Stimulated activated CD8-positive, alpha-beta memory T cell treated with anti-CD3 and anti-CD28 coated beads, Interleukin-7, amount 100 ng/mL, for 4 hours (primary cell): Measurements from ENCODE around the gene COL5A1.

Experiments used
- DNase-seq, 2 donors: peaks; one replicate each; pipeline ENCODE4 v3.0.0-alpha.2; 2020; ENCODE audit warnings: low read depth in 2 of 2

COL5A1 gene

DNA sequence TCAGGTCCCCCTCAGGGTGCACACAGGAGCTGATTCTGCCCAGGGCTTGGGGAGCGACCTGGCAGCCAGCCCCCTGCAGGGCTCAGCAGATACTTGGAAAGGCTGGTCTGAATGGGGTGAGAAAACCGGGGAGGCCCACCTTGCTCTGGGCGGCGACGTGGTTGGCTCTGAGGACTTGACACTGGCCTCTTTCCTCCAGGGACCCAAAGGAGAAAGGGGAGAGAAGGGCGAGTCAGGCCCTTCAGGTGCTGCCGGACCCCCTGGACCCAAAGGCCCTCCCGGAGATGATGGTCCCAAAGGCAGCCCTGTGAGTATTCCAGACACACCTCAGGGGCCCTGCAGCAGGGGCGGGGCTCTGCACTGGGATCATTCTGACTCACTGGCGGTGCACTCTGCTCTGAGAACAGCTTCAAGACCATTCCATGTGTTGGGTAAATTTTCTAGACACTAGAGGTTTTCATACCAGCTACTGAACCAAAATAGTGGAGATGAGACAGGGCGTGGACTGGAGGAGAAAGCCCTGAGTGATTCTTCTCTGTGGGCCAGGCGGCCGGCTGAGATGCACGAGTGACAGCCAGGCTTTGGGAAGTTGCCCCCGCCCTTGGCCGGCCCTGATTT is 173.1 kb downstream of the COL5A1 start:
- no peak for DNase-seq

DNA sequence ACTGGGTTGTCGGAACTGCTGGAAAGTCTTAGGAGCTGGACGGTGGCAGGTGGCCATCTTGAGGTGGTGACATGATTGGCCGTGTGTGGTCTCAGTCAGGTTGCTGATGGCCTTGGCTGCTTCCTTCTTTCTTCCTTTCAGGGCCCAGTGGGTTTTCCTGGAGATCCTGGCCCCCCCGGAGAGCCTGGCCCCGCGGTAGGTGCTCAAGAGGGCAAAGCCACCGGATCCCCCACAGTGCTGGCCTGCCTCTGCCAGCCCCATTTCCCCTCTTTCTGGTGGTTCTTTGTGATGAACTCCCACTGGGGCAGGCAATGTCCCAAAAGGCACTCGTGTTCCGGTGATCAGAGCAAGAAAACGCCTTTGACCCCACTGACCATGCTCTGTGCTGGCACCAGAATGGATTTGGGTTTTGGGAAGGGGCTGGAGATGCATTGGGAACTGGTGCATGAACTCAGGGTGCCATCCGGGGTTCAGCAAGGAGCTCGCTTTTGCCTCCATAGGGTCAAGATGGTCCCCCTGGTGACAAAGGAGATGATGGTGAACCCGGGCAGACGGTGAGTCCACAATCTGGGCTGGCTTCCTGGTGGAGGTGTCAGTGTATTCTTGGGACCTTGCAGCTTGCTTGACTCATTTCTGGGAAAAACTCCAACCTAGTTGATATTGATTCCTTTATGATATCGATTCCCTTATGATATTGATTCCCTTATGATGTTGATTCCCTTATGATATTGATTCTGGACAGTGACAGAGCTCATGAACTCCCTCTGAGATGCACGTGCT is 174.0 kb downstream of the COL5A1 start:
- no peak for DNase-seq

DNA sequence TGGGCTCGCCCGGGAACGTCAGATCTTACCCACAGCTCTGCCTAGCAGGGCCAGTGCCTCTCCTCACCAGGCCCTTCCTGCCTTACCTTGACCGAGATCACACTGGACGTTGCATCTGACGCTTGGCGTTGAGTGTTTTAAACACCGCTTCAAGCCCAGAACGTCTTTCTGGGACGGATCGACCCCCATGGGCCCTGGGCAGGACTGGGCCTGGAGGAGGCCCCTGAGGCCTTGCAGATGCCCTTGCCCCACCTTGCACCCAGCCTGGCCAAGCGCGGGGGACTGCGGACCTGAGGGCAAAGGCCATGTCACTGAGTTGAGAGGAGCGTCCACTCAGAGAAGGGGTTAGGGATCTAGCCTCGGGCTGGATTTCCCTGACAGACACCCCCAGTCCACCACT is 174.7 kb downstream of the COL5A1 start:
- no peak for DNase-seq

DNA sequence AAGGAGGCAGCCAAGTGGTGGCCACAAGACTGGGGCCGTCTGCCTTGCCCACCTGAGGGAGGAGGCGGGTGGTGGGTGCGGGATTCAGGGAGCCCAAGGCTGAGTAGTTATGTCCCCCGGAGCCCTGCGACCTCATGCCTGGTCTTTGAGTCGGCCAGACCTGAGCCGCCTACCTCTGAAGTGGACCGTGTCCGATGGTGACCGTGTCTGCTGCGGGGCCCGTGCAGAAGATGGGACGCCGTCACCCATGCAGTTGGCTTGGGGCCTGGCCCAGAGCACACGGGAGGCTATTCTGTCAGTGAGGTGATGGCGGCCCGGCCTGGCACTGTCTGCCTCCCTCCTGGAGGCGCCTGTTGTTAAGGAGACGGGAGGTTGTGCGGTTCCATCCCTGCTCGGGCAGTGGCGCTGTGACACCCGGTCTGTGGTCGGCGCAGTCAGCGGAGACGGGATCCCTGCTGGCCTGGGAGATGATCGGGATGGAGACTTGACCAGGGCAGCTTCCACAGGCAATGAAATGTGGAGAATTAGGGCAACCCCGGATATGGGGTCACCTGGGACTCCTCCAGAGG is 176.5 kb downstream of the COL5A1 start:
- no peak for DNase-seq

DNA sequence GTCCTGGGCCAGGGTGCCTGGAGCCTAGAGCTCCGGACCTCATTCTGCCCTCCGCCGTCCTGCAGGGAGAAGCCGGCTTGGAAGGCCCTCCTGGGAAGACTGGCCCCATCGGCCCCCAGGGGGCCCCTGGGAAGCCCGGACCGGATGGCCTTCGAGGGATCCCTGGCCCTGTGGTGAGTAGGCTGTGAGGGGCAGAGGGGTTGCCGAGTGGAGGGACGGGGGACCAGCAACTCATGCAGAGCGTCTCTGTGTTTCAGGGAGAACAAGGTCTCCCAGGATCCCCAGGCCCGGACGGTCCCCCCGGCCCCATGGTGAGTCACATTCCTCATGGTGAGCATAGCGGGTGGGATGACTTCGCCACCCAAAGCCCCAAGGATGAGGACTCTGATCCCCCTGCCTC is 177.0 kb downstream of the COL5A1 start:
- DNase-seq: no peak

DNA sequence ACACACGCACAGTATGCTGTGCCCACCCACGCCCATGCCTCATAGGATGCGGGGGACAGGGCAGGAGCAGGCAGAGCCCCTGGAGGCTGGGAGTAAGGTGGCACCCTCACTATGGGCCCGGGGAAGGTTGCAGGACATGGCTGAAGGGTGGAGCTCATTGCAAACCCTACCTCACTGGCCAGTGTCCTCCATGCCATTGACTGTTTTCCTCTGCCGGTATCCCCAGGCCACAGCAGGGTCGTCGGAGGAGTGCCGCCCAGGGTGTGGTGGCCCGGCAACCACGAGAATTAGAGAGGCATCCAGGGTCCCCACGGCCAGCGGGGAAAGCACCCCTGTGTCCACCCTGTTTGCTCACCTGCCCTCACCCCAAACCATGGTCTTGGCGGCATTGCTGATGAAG is 179.3 kb downstream of the COL5A1 start:
- no peak for DNase-seq

DNA sequence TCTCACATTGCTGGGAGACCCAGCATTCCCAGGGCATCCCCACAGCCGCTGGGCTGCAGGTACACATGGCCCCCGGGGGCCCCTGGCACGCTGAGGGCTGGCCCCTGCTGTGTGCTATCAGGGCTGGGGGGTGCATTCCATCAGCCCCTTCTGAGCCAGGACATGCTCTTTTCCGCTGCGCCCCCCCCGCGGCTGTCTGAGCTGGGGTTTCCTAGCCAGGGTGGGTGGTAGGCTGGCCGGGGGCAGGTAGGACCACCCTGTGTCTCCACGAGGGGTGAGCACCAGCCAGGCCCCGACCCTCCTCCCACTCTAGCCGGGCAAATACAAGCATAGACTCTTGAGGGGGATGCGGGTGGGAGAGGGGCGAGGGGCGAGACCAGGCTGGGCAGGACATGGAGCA is 180.9 kb downstream of the COL5A1 start:
- DNase-seq: no peak

DNA sequence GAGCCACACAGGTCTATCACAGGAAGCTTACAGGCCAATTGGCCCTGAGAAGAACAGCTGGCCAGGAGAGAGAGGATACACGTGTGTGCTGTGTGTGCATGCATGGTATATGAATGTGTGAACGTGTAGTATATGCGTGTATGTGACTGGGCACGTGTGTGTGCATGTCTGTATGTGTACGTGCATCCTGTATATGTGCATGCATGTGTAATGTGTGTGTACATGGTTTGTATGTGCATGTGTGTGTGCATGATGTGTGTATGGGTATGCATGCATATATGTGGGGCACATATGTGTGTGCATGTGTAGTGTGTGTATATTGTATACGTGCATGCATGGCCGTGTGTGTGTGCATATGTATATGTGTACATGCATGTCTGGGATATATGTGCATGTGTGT is 182.0 kb downstream of the COL5A1 start:
- no peak for DNase-seq

DNA sequence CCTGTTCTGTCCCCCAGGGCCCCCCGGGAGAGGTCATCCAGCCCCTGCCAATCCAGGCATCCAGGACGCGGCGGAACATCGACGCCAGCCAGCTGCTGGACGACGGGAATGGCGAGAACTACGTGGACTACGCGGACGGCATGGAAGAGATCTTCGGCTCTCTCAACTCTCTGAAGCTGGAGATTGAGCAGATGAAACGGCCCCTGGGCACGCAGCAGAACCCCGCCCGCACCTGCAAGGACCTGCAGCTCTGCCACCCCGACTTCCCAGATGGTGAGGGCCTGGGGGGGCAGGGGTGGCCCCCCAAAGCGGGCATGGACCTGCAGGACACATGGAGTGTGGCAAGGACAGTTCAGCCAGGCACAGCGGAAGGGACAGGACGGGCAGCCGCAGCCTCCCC is 183.0 kb downstream of the COL5A1 start:
- DNase-seq: no peak

DNA sequence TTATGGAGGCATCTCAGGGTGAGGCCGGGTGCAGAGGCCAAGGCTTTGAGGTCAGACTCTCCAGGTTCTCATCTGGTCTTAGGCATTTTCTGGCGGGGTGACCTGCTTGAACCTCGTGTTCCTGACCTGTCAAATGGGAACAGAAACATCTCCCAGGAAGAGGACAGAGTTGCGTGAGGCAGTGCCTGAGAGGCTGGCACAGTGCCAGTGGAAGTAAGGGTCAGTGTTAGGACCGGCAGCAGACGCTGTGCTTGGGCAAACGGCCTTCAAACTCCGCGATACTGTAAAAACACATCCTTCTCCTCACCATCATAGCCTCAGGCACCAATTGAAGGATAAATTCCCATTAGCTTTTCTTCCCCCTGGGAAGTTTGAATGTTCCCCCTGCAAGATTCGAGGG is 183.4 kb downstream of the COL5A1 start:
- DNase-seq: no peak

DNA sequence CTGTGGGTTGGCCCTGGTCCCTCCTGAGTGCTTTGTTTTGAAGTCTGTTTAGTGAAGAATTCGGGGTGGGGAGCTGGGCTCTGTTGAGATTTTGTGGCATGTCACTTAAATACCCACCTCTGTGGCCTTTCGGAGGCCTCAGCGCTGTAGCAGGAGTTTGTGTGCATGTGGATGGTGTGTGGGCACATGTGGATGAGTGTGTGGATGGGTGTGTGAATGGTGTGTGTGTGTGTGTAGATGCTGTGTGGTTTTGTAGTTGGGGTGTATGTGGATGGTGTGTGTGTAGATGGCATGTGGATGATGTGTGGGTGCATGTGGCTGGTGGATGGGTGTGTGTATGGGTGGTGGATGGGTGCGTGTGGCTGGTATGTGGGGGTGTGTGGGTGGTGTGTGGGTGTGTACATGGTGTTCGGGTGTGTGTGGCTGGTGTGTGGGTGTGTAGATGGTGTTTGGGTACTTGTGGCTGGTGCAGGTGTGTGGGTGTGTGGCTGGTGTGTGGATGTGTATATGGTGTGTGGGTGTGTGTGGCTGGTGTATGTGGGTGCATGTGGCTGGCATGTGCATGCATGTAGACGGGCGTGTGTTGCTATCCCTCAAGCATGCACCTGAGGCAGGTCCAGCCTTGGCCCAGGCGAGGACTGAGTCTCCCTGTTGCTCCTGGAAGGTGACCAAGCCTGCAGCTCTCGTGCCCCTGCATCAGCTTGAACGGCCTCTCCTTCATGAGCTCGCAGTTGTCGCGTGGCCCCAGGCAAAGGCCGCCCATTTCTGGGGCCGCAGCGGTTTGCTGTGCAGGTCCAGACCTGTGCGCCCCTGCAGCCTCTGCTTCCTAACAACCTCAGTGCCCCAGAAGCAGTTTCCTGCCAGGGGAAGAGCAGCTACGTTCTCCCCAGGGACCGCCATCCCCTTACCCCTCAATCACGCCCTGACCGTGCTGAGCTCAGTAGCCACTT is 185.0 kb downstream of the COL5A1 start:
- DNase-seq: no peak

DNA sequence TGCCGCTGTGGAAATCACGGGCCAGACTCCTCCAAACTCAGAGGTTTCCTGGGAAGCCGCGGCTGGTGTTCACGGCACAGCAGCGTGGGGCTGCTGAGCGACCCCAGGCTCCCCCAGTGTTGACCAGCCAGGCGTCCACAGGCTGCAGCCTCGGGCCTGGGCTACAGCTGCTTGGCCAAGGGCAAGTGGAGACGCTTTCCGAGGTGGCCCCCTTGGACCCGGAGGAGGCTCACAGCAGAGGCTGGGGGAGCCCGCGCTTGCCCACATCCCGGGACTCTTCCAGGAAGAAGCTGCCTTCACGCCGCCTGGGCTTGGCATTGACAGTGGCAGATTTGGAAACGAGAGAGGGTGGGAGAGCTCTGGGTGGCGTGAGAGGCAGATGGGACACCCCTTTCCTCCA is 186.0 kb downstream of the COL5A1 start:
- DNase-seq: no peak

DNA sequence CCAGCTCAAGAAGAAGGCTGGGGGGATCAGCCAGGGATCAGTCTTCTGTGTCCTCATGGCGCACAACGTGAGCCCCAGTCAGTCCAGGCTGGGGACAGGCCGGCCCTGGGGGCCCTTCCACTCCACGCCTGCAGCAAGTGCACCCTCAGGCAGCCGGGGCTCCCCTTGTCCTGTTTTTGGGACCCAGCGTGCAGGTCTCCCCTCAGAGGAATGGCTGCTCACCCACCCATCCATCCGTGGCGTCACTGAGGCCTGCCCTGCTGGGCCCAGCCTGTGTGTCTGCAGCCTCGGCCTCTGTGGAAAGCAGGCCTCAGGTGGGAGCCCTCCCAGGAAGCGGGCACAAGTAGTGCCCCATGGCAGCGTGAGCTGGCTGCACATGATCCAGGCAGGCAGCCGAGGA is 186.4 kb downstream of the COL5A1 start:
- no peak for DNase-seq

DNA sequence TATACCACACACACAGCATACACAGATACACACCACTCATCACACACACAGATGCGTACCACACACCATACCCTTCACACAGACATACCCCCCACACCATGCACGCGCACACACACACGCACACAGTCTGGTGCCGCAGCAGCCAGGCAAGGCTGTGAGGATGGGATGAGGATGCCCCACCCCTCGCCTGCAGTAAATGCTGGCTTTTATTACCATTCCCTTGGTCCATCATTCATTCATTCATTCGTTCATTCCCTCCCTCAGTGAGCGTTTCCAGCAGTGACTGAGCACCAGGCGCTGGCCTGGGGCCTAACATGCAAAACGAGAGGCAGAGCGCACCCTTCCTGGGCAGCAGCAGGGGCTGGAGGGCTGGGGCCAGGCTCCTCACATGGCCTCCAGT is 187.3 kb downstream of the COL5A1 start:
- DNase-seq: no peak

DNA sequence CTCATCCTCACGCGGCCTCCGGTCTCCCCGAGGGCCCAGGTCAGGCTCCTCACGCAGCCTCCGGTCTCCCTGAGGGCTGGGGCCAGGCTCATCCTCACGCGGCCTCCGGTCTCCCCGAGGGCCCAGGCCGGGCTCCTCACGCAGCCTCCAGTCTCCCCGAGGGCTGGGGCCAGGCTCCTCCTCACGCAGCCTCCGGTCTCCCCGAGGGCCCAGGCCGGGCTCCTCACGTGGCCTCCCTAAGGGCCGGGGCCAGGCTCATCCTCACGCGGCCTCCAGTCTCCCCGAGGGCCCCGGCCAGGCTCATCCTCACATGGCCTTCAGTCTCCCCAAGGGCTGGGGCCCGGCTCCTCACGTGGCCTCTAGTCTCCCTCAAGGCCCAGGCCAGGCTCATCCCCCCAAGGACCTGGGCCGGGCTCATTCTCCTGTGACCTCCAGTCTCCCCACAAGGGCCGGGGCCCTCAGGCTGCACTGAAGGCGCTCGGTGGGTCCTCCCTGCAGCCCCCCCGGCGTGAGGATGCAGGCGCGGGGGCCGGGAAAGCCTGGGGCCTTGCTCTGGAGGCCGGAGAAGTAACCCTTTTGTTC is 187.8 kb downstream of the COL5A1 start:
- no peak for DNase-seq

DNA sequence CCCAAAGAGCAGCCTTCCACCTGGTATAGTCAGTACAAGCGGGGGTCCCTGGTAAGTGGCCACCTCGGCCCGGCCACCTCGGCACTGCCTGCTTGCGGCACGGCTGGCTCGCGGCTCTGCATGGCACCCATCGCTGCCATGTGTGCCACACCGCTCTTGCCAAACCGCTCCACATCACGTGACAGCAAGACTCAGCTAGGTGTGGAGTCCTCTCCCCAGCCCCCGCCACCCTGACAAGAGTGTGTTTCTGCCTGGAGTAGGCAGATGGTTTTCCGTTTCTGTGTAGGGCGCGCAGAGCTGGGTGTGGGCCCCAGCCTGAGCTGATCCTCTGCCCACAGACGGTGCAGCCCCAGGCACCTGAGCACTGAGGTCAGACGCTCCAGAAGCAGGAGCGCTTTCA is 188.5 kb downstream of the COL5A1 start:
- DNase-seq: no peak

DNA sequence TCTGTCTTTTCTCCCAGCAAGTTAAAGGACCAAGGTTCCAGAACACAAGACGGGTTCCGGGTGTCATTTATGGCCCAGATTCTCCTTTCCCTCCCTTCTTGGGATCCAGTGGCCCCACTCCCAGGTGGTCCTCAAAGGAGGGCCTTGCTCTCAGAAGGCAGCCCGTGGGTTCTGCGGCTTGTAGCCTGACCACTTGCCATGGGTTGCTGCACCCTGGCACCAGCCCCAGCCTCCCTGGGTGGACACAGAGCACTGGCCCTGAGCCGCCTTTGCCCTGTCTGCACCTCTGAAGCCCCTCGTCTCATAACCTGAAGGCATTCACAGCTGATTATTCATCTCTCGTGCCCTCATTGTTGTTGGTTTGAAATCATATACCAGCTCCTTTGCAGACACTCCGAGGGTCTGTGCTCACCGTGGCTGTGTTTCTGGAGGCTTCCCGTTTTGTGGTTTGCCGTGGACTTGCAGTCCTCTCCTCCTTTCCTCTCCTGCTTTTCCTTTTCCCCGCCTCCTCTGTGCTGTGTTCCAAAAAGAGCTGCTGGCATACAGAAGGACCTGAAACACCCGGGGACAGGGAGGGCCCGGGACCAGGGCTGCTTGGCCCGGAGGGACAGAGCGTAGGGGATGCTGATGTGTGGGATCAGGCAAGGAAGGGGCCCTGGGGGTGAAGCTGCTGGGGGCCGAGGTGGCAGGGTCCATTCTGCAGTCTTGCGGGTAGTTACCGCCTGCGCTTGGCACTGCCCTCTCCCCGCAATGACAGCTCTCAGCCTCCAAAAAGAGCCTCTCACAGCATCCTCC is 189.5 kb downstream of the COL5A1 start:
- no peak for DNase-seq

DNA sequence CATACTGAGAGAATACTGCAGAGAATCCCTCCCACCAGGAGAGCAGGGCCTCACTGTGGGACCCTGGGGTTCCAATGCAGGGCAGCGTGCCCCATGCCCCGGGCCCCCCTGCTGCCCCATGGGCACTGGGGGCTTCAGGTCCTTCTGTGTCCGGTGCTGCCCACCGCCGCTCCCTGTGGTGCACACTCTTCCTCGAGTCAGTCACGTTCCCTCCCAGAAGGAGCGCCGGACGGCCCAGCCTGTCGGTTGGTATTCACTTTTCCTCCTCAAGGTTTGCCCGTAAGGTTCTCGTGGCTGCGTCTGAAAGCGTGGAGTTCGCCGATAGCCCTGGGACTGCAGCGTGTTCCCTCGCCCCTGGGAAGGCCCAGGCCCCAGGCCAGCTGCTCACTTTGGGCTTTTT is 190.9 kb downstream of the COL5A1 start:
- no peak for DNase-seq

DNA sequence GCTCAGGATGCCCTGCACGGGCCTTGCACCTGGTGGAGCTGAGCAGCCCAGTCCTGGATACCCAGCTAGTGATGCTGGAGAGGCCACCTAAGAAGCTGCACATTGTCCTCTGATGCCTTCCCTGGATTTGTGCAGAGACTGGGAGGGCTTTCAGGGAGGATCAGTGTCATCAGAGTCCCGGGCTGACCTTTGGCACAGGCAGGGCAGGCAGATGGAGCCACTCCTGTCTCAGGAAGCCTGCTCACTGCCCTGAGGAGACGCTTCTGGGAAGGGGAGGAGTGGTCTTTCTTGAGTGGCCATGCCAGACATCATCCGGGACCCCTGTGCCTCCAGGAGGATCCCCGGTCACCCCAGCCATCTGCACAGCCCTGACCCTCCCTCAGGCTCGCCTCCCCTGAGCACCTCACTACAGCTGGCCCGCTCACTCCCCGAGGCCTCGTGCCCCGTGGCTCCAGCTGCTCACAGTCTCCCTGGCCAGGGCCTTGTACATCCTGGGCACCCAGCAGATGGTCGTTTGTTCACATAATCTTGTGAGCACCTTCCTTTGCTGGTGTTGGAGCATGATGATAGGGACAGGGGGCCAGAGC is 191.8 kb downstream of the COL5A1 start:
- no peak for DNase-seq

DNA sequence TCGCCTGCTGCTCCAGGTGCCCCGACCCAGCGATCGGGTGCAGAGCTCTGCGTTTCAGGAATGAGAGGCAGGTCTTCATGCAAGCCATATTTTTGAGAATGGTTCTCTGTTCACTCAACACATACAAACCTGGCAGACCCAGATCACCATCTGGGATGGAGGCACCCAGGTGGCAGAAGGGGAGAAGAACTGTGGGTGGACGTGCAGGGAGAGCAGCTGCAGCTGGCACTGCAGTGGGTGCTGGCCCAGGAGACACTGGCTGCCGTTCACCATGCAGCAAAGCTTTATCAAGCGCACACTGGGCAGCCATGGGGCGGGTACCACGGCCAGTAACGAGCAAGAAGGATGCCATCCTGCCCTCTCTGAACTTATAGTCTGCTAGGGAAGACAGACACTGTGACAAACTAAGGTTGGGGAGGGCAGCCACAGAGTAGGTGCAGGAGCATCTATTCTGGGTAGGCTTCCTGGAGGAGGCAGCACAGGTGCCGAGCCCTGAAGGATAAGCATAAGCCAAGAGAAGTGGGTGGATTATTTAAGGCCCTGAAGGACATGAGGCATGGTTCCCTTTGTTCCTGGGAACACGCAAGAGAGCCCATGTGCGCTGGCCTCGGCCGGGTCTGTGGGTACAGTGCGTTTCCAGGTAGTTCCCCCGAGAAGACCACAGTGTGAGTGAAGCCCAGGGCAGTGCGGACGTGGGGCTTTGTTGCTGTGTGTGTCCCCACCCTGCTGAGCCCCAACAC is 192.8 kb downstream of the COL5A1 start:
- DNase-seq: no peak
